Esophagus muscularis mucosa (tissue), 4 donors: ENCODE results near the gene TMX2.

Experiments used
- CTCF ChIP-seq, 3 experiments: fragments of 200-600 bp in 2 of 3; fragments of 450-650 bp in 1 of 3; sonication (generic) in 2 of 3; IDR thresholded peaks; one replicate each; pipeline ENCODE4 v1.5.1; 2017 to 2019; ENCODE audit warnings: antibody characterized with exemption in 3 of 3, mild to moderate bottlenecking in 2 of 3, moderate library complexity in 1 of 3
- EP300 ChIP-seq: sonication (generic); formaldehyde crosslinking; IDR thresholded peaks from one replicate; pipeline ENCODE4 v1.6.1; 2017; ENCODE audit warnings: antibody characterized with exemption
- POLR2A ChIP-seq: fragments of 450-650 bp; IDR thresholded peaks from one replicate; pipeline ENCODE4 v1.6.1; 2017; ENCODE audit warnings: antibody characterized with exemption, moderate library complexity, mild to moderate bottlenecking, low read depth

DNA sequence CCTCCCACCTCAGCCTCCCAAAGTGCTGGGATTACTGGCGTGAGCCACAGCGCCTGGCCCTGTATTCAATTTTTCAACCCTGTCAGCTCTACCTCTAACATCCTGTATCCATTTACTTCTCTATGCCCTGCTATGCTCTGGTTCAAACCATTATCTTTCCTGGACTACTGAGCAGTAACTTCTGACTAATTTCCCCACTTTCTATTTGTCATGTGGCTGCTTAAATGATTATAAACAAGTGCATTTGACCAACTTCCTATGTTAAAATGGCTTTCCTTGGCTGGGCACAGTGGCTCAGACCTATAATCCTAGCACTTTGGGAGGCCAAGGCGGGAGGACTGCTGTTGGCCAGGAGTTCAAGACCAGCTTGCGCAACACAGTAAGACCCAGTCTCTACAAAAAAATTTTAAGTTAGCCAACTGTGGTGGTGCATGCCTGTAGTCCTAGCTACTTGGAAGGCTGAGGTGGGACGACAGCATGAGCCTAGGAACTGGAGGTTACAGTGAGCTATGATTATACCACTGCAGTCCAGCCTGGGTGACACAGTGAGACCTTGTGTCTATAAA, 2.5 kb upstream of the TMX2 start:
- TF ChIP-seq POLR2A (no peak), CTCF (IDR thresholded peaks at IDR 0.05) (no peak), EP300 (no peak)
